ENCODE data around the gene CYP26A1.

The CYP26A1 gene

GRCh38 chr10:93073539-93074146 is at the start of gene CYP26A1:
CYP26A1 (plus strand) TSS chr10:93073893; CDS start chr10:93073935, 42 bp downstream.
- Mint-ChIP-seq H3K9me3 (no peaks in the 10 kb centered on the region), H3K4me3 (peak within 1 kb of the TSS; percentile 66), H3K27ac (ENCODE audit: low read depth) (no peak within 1 kb of the TSS), H3K36me3 (ENCODE audit: insufficient read depth) (peaks cover 3% of the 10 kb centered on the region), H3K27me3 (peaks cover 81% of the 10 kb centered on the region), H3K4me1 (peaks cover 11% of the 10 kb centered on the region)
- DNase-seq (ENCODE audit: low spot score in 2 of 2) (no peak), ATAC-seq (replicated peaks; ENCODE audit: extremely low read depth, poor library complexity, severe bottlenecking) (no peak)

DNA sequence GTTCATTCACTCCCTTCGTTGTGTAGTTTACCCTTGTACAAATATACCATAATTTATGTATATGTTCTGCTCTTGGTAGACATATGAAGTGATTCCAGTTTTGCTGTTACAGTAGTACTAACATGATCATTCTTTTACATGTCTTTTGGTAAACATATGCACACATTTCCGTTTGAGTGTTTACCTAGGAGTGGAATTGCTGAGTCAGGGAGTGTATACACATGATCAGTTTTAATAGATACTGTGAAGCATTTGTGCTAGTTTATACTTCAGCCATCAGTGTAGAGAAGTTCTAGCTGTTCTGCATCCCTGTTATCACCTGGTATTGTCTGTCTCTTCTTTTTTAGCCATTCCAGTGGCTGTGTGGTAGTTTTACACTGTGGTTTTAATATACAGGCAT is 47.6 kb upstream of the CYP26A1 start:
- Mint-ChIP-seq H3K4me3 (no peak overlapping the region), H3K27ac (ENCODE audit: low read depth) (no peak overlapping the region), H3K36me3 (ENCODE audit: insufficient read depth) (peaks cover 2% of the 10 kb centered on the region), H3K27me3 (no peaks in the 10 kb centered on the region), H3K4me1 (no peaks in the 10 kb centered on the region), H3K9me3 (no peaks in the 10 kb centered on the region)
- ATAC-seq (replicated peaks; ENCODE audit: extremely low read depth, poor library complexity, severe bottlenecking) (no peak), DNase-seq (ENCODE audit: low spot score in 2 of 2) (no peak)

- H3K27me3 Mint-ChIP-seq: no peaks in the 10 kb centered on the region
- DNase-seq (ENCODE audit: low spot score in 2 of 2) (no peak), ATAC-seq (replicated peaks; ENCODE audit: extremely low read depth, poor library complexity, severe bottlenecking) (no peak)
- H3K36me3 Mint-ChIP-seq (ENCODE audit: insufficient read depth): peaks cover 1% of the 10 kb centered on the region
- H3K4me1 Mint-ChIP-seq: no peaks in the 10 kb centered on the region
- H3K4me3 Mint-ChIP-seq: no peak overlapping the region
- H3K9me3 Mint-ChIP-seq: no peaks in the 10 kb centered on the region
- no peak overlapping the region for H3K27ac Mint-ChIP-seq (ENCODE audit: low read depth)
Observed at GRCh38 chr10:93027508-93027907, 46.2 kb upstream of the CYP26A1 start.

DNA sequence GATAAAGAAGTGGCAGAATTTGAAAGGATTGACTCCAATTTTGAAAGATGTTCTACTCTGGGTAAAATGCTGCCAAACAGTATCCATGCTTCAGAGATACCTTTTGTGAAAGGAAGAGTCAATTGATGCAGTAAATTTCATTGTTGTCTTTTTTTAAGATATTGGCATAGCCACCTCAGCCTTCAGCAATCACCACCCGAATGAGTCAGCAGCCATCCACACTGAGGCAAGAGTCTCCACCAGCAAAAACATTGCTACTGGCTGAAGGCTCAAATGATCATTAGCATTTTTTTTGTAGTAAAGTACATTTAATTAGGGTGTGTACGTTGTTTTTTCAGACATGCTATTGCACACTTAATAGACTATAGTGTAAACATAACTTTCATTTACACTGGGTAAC is 44.8 kb upstream of the CYP26A1 start:
- Mint-ChIP-seq H3K4me1 (no peaks in the 10 kb centered on the region), H3K36me3 (ENCODE audit: insufficient read depth) (peaks cover 1% of the 10 kb centered on the region), H3K4me3 (no peak overlapping the region), H3K9me3 (no peaks in the 10 kb centered on the region), H3K27me3 (no peaks in the 10 kb centered on the region), H3K27ac (ENCODE audit: low read depth) (no peak overlapping the region)
- DNase-seq (ENCODE audit: low spot score in 2 of 2): no peak
- ATAC-seq (replicated peaks; ENCODE audit: extremely low read depth, poor library complexity, severe bottlenecking): no peak

DNA sequence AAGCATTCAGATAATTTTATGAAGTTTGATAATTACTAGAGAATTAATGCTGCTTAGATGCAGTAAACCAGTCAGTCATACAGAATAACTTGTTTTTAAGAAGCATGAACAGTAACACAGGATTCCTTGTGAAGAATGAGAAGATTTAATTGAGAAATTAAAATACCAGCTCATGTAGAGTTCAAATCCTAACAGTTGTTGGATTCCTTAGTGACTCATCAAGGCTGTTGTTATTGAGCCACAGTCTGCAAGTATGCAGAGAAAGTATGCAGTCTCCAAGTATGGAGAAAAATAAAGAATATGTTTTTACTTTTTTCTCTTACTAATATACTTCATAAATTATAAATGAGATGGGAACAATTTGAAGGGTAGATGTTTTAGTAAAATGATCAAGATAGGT is 43.3 kb upstream of the CYP26A1 start:
- Mint-ChIP-seq H3K4me3 (no peak overlapping the region), H3K4me1 (no peaks in the 10 kb centered on the region), H3K36me3 (ENCODE audit: insufficient read depth) (peaks cover 1% of the 10 kb centered on the region), H3K27ac (ENCODE audit: low read depth) (no peak overlapping the region), H3K9me3 (no peaks in the 10 kb centered on the region), H3K27me3 (no peaks in the 10 kb centered on the region)
- DNase-seq (ENCODE audit: low spot score in 2 of 2) (no peak), ATAC-seq (replicated peaks; ENCODE audit: extremely low read depth, poor library complexity, severe bottlenecking) (no peak)

DNA sequence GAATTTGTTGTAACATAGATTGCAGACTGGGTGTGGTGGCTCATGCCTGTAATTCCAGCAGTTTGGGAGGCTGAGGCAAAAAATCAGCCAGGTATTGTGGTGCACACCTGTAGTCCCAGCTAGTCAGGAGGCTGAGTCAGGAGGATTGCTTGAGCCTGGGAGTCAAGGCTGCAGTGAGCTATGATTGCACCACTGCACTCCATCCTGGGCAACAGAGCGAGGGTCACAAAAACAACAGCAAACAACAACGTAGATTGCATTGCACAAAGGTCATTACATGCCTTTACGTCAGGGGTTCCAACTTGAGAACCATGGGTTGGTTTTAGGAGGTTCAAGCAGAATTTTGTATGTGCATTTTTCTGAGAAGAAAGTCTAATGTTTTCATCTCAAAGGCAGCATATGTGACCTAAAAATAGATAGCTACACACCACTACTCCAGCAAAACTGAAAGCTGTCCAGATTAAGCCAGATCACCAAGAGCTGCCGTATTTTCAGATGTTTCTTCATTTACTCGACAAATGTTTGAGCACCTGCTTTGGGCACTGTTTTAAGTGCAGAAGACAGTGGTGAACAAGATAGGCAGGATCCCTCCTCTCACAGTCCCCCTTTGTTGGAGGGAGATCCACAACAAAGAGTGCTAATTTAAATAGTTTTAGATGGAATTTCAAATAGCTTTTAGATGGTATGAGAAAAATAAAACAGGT is 41.4 kb upstream of the CYP26A1 start:
- no peak for DNase-seq (ENCODE audit: low spot score in 2 of 2)
- peaks cover 1% of the 10 kb centered on the region for H3K36me3 Mint-ChIP-seq (ENCODE audit: insufficient read depth)
- no peak for ATAC-seq (replicated peaks; ENCODE audit: extremely low read depth, poor library complexity, severe bottlenecking)
- no peak overlapping the region for H3K27ac Mint-ChIP-seq (ENCODE audit: low read depth)
- no peaks in the 10 kb centered on the region for H3K9me3 Mint-ChIP-seq
- no peak overlapping the region for H3K4me3 Mint-ChIP-seq
- H3K4me1 Mint-ChIP-seq: no peaks in the 10 kb centered on the region
- H3K27me3 Mint-ChIP-seq: no peaks in the 10 kb centered on the region

DNA sequence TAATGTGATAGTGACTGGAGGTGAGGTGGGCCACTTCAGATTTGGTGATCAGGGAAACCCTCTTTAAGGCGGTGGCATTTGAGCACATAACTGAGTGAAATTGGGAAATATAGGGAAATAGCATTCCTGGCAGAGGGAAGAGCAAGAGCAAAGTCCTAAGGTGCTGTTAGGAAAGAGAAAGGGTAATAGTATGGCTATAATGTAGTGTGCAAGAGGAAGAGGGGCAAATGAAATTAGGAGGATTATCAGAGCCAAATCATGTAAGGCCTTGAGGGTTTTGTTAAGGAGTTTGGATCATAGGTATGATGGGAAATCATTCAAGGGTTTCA is 40.9 kb upstream of the CYP26A1 start:
- Mint-ChIP-seq H3K27ac (ENCODE audit: low read depth) (no peak overlapping the region), H3K27me3 (no peaks in the 10 kb centered on the region), H3K4me3 (no peak overlapping the region), H3K4me1 (no peaks in the 10 kb centered on the region), H3K36me3 (ENCODE audit: insufficient read depth) (peaks cover 1% of the 10 kb centered on the region), H3K9me3 (no peaks in the 10 kb centered on the region)
- DNase-seq (ENCODE audit: low spot score in 2 of 2): no peak
- no peak for ATAC-seq (replicated peaks; ENCODE audit: extremely low read depth, poor library complexity, severe bottlenecking)

- H3K36me3 Mint-ChIP-seq (ENCODE audit: insufficient read depth): peaks cover 1% of the 10 kb centered on the region
- no peaks in the 10 kb centered on the region for H3K9me3 Mint-ChIP-seq
- no peak for ATAC-seq (replicated peaks; ENCODE audit: extremely low read depth, poor library complexity, severe bottlenecking)
- H3K4me3 Mint-ChIP-seq: no peak overlapping the region
- no peak for DNase-seq (ENCODE audit: low spot score in 2 of 2)
- no peaks in the 10 kb centered on the region for H3K4me1 Mint-ChIP-seq
- H3K27ac Mint-ChIP-seq (ENCODE audit: low read depth): no peak overlapping the region
- H3K27me3 Mint-ChIP-seq: no peaks in the 10 kb centered on the region
Observed at GRCh38 chr10:93034426-93034825, 39.3 kb upstream of the CYP26A1 start.

GRCh38 chr10:93039110-93039509 is 34.6 kb upstream of the CYP26A1 start:
- H3K27me3 Mint-ChIP-seq: no peaks in the 10 kb centered on the region
- H3K4me3 Mint-ChIP-seq: no peak overlapping the region
- no peak for DNase-seq (ENCODE audit: low spot score in 2 of 2)
- no peaks in the 10 kb centered on the region for H3K9me3 Mint-ChIP-seq
- ATAC-seq (replicated peaks; ENCODE audit: extremely low read depth, poor library complexity, severe bottlenecking): no peak
- H3K36me3 Mint-ChIP-seq (ENCODE audit: insufficient read depth): peaks cover 2% of the 10 kb centered on the region
- no peak overlapping the region for H3K27ac Mint-ChIP-seq (ENCODE audit: low read depth)
- H3K4me1 Mint-ChIP-seq: no peaks in the 10 kb centered on the region

GRCh38 chr10:93039721-93040120 is 34.0 kb upstream of the CYP26A1 start:
- no peaks in the 10 kb centered on the region for H3K4me1 Mint-ChIP-seq
- no peak overlapping the region for H3K4me3 Mint-ChIP-seq
- ATAC-seq (replicated peaks; ENCODE audit: extremely low read depth, poor library complexity, severe bottlenecking) (no peak), DNase-seq (ENCODE audit: low spot score in 2 of 2) (no peak)
- H3K36me3 Mint-ChIP-seq (ENCODE audit: insufficient read depth): peaks cover 2% of the 10 kb centered on the region
- H3K9me3 Mint-ChIP-seq: no peaks in the 10 kb centered on the region
- no peaks in the 10 kb centered on the region for H3K27me3 Mint-ChIP-seq
- peak overlapping the region; percentile 19 for H3K27ac Mint-ChIP-seq (ENCODE audit: low read depth)

DNA sequence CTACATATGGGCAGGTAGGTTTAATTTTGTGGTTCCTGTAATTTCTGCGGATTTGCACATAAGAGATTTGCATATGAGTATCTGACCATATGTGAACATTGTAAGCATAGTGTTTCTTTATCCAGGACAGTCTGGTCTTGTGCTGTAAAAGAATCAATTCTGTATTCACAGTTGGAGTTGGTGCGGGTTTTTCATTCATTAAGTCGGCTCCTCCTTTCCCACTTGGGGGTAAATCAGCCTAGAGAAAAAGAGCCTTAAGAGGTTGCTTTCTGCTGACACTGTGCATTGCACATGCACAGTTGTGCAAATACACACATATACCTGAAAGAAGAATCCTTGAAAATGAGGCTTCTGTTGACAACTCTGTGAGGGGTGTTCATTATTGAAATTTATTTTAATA is 19.2 kb upstream of the CYP26A1 start:
- no peak for ATAC-seq (replicated peaks; ENCODE audit: extremely low read depth, poor library complexity, severe bottlenecking)
- DNase-seq (ENCODE audit: low spot score in 2 of 2): no peak
- Mint-ChIP-seq H3K9me3 (no peaks in the 10 kb centered on the region), H3K36me3 (ENCODE audit: insufficient read depth) (peaks cover 4% of the 10 kb centered on the region), H3K27ac (ENCODE audit: low read depth) (no peak overlapping the region), H3K4me3 (no peak overlapping the region), H3K4me1 (no peaks in the 10 kb centered on the region), H3K27me3 (no peaks in the 10 kb centered on the region)

DNA sequence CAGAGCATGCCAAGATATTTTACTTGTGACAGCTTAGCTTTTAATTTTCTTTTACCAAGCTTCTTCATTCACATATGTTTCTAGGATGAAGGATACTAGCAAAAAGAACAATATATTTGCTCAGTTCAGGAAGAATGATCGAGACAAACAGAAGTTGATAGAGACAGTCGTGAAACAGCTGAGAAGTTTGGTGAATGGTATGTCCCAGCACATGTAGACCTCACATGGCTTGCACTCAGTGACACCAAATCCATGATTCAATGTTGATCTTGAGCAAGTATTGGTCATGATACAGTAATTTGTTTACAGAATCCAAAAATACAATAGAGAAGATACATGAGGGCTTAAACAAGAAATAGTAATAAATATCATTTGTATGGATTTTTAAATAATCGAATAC is 15.6 kb upstream of the CYP26A1 start:
- no peaks in the 10 kb centered on the region for H3K9me3 Mint-ChIP-seq
- no peak overlapping the region for H3K27ac Mint-ChIP-seq (ENCODE audit: low read depth)
- no peaks in the 10 kb centered on the region for H3K27me3 Mint-ChIP-seq
- no peak overlapping the region for H3K4me3 Mint-ChIP-seq
- no peak for DNase-seq (ENCODE audit: low spot score in 2 of 2)
- H3K36me3 Mint-ChIP-seq (ENCODE audit: insufficient read depth): peaks cover 6% of the 10 kb centered on the region
- H3K4me1 Mint-ChIP-seq: peaks cover 12% of the 10 kb centered on the region
- ATAC-seq (replicated peaks; ENCODE audit: extremely low read depth, poor library complexity, severe bottlenecking): no peak

DNA sequence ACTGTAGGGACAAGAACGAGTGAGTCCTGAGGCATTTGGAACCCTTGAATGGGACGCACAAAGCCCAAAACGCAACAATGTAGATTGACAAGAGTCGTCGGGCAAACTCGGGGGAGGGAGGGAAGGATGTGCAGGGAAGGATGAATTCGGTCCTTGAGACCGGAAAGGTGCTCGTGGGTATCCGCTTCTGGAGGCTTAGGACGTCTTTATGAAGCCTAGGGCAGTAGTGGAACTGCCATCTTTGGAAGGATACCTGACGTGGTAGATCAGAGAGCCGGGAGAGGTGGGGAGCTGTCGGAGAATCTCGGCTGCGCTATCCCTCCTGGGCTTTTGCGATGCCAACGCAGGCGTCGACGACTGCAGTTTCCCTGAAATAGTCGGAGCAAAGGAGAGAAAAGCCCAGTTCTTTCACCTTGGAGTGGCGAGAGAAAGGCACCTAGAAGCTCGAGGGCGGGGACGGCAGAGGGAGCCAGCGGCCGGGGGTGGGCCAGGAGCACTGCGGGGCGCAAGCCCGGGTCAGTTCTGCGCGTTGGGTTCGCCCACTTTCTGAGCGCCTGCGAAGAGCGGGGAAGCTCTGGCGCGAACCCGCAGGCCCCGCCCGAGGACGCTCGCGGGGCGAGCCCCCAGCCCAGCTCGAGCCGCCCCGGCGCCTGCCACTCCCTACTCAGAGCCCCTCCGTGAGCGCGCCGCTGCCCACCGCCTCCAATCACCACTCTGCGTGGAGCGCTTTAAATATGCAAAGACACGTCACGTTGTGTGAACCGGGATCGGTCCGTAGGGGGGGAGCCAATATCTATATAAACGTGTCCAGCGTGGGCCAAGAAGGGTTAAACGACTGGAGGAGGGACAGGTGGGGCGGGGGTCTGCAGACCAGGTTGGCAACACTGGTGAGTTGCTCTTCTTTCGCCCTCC is 13.5 kb upstream of the CYP26A1 start, which contains the start of gene CYP26C1:
TSS of gene CYP26C1 (plus strand) at position 824 of the 912 bp plus-strand sequence. CDS start 466 bp downstream, outside the sequence.
- H3K36me3 Mint-ChIP-seq (ENCODE audit: insufficient read depth): peaks cover 8% of the 10 kb centered on the region
- DNase-seq (ENCODE audit: low spot score in 2 of 2) (no peak), ATAC-seq (replicated peaks; ENCODE audit: extremely low read depth, poor library complexity, severe bottlenecking) (no peak)
- peaks cover 12% of the 10 kb centered on the region for H3K4me1 Mint-ChIP-seq
- H3K27ac Mint-ChIP-seq (ENCODE audit: low read depth): no peak within 1 kb of the TSS
- H3K27me3 Mint-ChIP-seq: peaks cover 11% of the 10 kb centered on the region
- no peaks in the 10 kb centered on the region for H3K9me3 Mint-ChIP-seq
- peak within 1 kb of the TSS; percentile 54 for H3K4me3 Mint-ChIP-seq
